GM19351 (cell line): ENCODE results near the gene ZNF774.
"Not testable (repeated sequence)": the region's sequence is repeated elsewhere in the genome, so short reads cannot be mapped to it uniquely, and the experiment has no call there.

Experiments
- ATAC-seq: cut with Tn5 transposase; IDR thresholded peaks from one replicate; pipeline ENCODE4 v1.9.1; 2021; ENCODE audit warnings: mild to moderate bottlenecking, moderate library complexity; ENCODE audit not compliant: unreplicated experiment

ZNF774 gene

GRCh38 chr15:90388462-90389380, 36.6 kb downstream of the ZNF774 start:
- ATAC-seq, result peak; percentile 49

- ATAC-seq, result no peak
Observed at GRCh38 chr15:90389513-90389912, 37.4 kb downstream of the ZNF774 start.

GRCh38 chr15:90393040-90393439, 41.0 kb downstream of the ZNF774 start:
- ATAC-seq, result no peak

- no peak for ATAC-seq
Observed at GRCh38 chr15:90394074-90394473, 42.0 kb downstream of the ZNF774 start.

GRCh38 chr15:90394748-90395442, 42.8 kb downstream of the ZNF774 start:
- ATAC-seq, result no peak

GRCh38 chr15:90396321-90396720, 44.2 kb downstream of the ZNF774 start:
- no peak for ATAC-seq

GRCh38 chr15:90400005-90400758, 48.1 kb downstream of the ZNF774 start:
- ATAC-seq, result no peak

GRCh38 chr15:90400759-90401314, 48.8 kb downstream of the ZNF774 start:
- peak; percentile 100 for ATAC-seq

- ATAC-seq, result no peak
Observed at GRCh38 chr15:90401495-90401894, 49.4 kb downstream of the ZNF774 start.

GRCh38 chr15:90402223-90402622, 50.1 kb downstream of the ZNF774 start:
- ATAC-seq, result no peak

GRCh38 chr15:90402767-90403166, 50.7 kb downstream of the ZNF774 start:
- no peak for ATAC-seq

- no peak for ATAC-seq
Observed at GRCh38 chr15:90405055-90405607, 53.0 kb downstream of the ZNF774 start.

GRCh38 chr15:90407336-90407735, 55.3 kb downstream of the ZNF774 start:
- no peak for ATAC-seq

- ATAC-seq, result no peak
Observed at GRCh38 chr15:90407871-90408317, 55.8 kb downstream of the ZNF774 start.

GRCh38 chr15:90408657-90409056, 56.6 kb downstream of the ZNF774 start:
- no peak for ATAC-seq

- not testable (repeated sequence) for ATAC-seq
Observed at GRCh38 chr15:90409587-90409986, 57.5 kb downstream of the ZNF774 start.

- ATAC-seq, result not testable (repeated sequence)
Observed at GRCh38 chr15:90410316-90410715, 58.2 kb downstream of the ZNF774 start.

GRCh38 chr15:90411176-90411575, 59.1 kb downstream of the ZNF774 start:
- ATAC-seq, result no peak
